Ovary (tissue), 3 donors: ENCODE data around the gene SLFN14.

Experiments used
- POLR2A ChIP-seq: fragments of 450-650 bp; IDR thresholded peaks from one replicate; pipeline ENCODE4 v1.6.1; 2017; ENCODE audit warnings: antibody characterized with exemption, mild to moderate bottlenecking, moderate library complexity
- TF ChIP-seq, protein P1 (sequence below), 3 donors: fragments of 450-650 bp in 2 of 3; fragments of 200-600 bp in 1 of 3; IDR thresholded peaks; one replicate each; pipeline versions ENCODE4 v1.5.1 to v1.8.0; 2016 to 2022; ENCODE audit warnings: antibody characterized with exemption in 3 of 3, mild to moderate bottlenecking in 1 of 3
- donor health status: DM: no; HTN: no; CAD: no.

DNA sequence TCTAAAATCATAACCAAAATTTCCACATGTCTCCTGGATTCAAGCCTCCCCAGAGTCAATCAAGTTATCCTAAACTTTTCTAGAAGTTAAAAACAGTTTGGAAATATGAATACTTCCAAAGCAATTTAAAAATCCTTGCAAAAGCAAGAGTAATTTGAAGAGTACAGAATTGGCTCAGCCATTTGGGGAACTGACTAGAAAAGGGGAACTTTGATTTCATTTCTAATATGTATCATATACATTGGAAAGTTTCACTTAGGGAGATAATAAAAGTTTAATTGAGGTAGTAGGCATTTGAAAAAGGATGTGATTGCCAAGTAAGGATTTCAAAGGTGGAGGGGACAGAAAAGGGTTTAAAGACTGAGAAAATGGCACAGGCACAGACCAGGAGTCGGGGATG lies 14.1 kb downstream of the SLFN14 start:
- TF ChIP-seq, protein P1, sequence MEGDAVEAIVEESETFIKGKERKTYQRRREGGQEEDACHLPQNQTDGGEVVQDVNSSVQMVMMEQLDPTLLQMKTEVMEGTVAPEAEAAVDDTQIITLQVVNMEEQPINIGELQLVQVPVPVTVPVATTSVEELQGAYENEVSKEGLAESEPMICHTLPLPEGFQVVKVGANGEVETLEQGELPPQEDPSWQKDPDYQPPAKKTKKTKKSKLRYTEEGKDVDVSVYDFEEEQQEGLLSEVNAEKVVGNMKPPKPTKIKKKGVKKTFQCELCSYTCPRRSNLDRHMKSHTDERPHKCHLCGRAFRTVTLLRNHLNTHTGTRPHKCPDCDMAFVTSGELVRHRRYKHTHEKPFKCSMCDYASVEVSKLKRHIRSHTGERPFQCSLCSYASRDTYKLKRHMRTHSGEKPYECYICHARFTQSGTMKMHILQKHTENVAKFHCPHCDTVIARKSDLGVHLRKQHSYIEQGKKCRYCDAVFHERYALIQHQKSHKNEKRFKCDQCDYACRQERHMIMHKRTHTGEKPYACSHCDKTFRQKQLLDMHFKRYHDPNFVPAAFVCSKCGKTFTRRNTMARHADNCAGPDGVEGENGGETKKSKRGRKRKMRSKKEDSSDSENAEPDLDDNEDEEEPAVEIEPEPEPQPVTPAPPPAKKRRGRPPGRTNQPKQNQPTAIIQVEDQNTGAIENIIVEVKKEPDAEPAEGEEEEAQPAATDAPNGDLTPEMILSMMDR (IDR thresholded peaks at IDR 0.05) = no peak
- no peak for TF ChIP-seq POLR2A
